PC-3 (cell line): Measurements from ENCODE around the gene TMTC1. TPM values are rescaled to one million over a fixed set of nuclear protein-coding genes. Genes with fewer than 3 reads are reported as not detected.
A peak's percentile ranks its signal among the peaks of the same experiment; 100 is the strongest.

Source experiments
- ATAC-seq: fragments of 200-7000 bp; cut with Tn5 transposase; 2 replicates; pipeline ENCODE4 v1.9.1; 2020; ENCODE audit warnings: mild to moderate bottlenecking, moderate library complexity
- BruUV-seq: library from RNA; stranded (reverse); fragments of 400-500 nt; replicated peaks from 2 replicates; lab custom pipeline; 2021; lab: Mats Ljungman, UMichigan
- CTCF ChIA-PET: fragments of 300-600 bp; sonication (Branson Sonifier 250); formaldehyde crosslinking; loops from one replicate; lab custom pipeline; 2022; ENCODE audit warnings: antibody characterized with exemption; lab: Charles Lee
- POLR2A ChIA-PET: fragments of 300-600 bp; sonication (Branson Sonifier 250); formaldehyde crosslinking; loops from one replicate; lab custom pipeline; 2022; ENCODE audit warnings: antibody characterized with exemption; ENCODE audit not compliant: unreplicated experiment; lab: Charles Lee
- DNase-seq: peaks from one replicate; pipeline ENCODE4 v3.0.0-alpha.2; 2015
- H2AFZ ChIP-seq: fragments of 300-600 bp; sonication (generic); 2 replicates; pipeline ENCODE4 v1.6.0; 2016; ENCODE audit warnings: antibody characterized with exemption, low read length
- H3F3A ChIP-seq: fragments of 300-600 bp; sonication (generic); one replicate; pipeline ENCODE4 v1.6.0; 2017; ENCODE audit warnings: antibody characterized with exemption, low read length, control low read depth, mild to moderate bottlenecking; ENCODE audit not compliant: unreplicated experiment
- H3K27ac ChIP-seq: fragments of 300-600 bp; sonication (generic); 2 replicates; pipeline ENCODE4 v1.5.1; 2016; ENCODE audit warnings: mild to moderate bottlenecking, low read length
- H3K27me3 ChIP-seq: fragments of 300-600 bp; sonication (generic); 2 replicates; pipeline ENCODE4 v1.6.1; 2016; ENCODE audit warnings: low read length, mixed read lengths
- H3K36me3 ChIP-seq: fragments of 300-600 bp; sonication (generic); 2 replicates; pipeline ENCODE4 v1.6.1; 2016; ENCODE audit warnings: low read depth, mixed run types, low read length, mixed read lengths
- H3K4me1 ChIP-seq: fragments of 300-600 bp; sonication (generic); 2 replicates; pipeline ENCODE4 v1.5.1; 2016; ENCODE audit warnings: low read length; ENCODE audit not compliant: insufficient read depth
- H3K4me2 ChIP-seq: fragments of 300-600 bp; sonication (generic); 2 replicates; pipeline ENCODE4 v1.6.0; 2016; ENCODE audit warnings: low read length
- H3K4me3 ChIP-seq: fragments of 300-600 bp; sonication (generic); 2 replicates; pipeline ENCODE4 v1.5.1; 2016; ENCODE audit warnings: mild to moderate bottlenecking, low read length, mixed read lengths
- H3K79me2 ChIP-seq: fragments of 300-600 bp; sonication (generic); 2 replicates; pipeline ENCODE4 v1.6.1; 2017; ENCODE audit warnings: low read length, mixed read lengths
- H3K9ac ChIP-seq: fragments of 300-600 bp; sonication (generic); 2 replicates; pipeline ENCODE4 v1.6.0; 2016; ENCODE audit warnings: mild to moderate bottlenecking, low read length
- H3K9me2 ChIP-seq: fragments of 300-600 bp; sonication (generic); replicated peaks from 2 replicates; pipeline ENCODE4 v1.6.1; 2016; ENCODE audit warnings: mixed run types, low read length, mixed read lengths
- H3K9me3 ChIP-seq: fragments of 300-600 bp; sonication (generic); 2 replicates; pipeline ENCODE4 v1.6.1; 2016; ENCODE audit warnings: low read length, mixed read lengths
- H4K20me1 ChIP-seq: fragments of 300-600 bp; sonication (generic); 2 replicates; pipeline ENCODE4 v1.6.1; 2016; ENCODE audit warnings: low read length, mixed read lengths
- EZH2 ChIP-seq: fragments of 300-600 bp; sonication (generic); IDR thresholded peaks from one replicate; pipeline ENCODE4 v1.6.1; 2017; ENCODE audit warnings: antibody characterized with exemption, mild to moderate bottlenecking, low read length; ENCODE audit not compliant: unreplicated experiment
- EZH2phosphoT487 ChIP-seq: fragments of 300-600 bp; sonication (generic); IDR thresholded peaks from 2 replicates; pipeline ENCODE4 v1.6.1; 2018; ENCODE audit warnings: mild to moderate bottlenecking, antibody characterized with exemption, low read length, borderline replicate concordance
- intact Hi-C: fragments of 100-400 bp; cut with micrococcal nuclease; formaldehyde crosslinking; loops from 2 replicates; pipeline ENCODE4 v1.9.0; 2023
- total RNA-seq: library from RNA; depleted of rRNA; stranded (reverse); fragments of >200 nt; gene quantifications from 2 replicates; pipeline ENCODE4 v1.2.3, GENCODE V29; 2014
- TF ChIP-seq, protein P1 (sequence below): fragments of 300-600 bp; sonication (generic); conservative IDR thresholded peaks from 2 replicates; pipeline ENCODE4 v1.5.1; 2017; ENCODE audit warnings: antibody characterized with exemption, low read depth, mild to moderate bottlenecking, low read length

TMTC1 gene
- total RNA-seq, 1 experiment from 2014 or later: 5.8 TPM

DNA sequence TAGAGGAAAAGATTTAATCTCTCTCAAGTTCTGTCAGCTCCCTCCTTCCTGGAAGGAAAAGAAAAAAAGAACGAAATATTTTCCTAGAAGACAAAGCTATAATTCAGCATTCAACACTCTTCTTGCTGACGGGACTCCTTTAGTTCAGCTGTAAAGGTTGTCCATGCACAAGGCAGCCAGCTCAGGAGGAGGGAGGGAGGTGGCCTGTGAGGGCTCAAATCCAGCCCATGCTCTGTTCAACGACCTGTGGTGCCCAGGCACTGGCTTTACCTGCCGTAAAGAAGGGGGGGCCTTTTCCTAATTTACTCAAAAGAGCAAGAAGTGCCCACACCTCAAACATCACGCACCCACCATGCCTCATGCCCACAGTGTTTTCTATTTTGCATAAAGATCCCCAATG lies 109.3 kb downstream of the TMTC1 start:
- intact Hi-C loops: loop anchor here (5.0 kb wide), 1 partner anchor 122 kb away; no protein-coding TSS in a partner anchor
- H2AFZ ChIP-seq: no peak overlapping the region
- H3K4me3 ChIP-seq: no peak overlapping the region
- H3K36me3 ChIP-seq: no peaks in the 10 kb centered on the region
- peaks cover 6% of the 10 kb centered on the region for H3K4me1 ChIP-seq
- TF ChIP-seq, protein P1, sequence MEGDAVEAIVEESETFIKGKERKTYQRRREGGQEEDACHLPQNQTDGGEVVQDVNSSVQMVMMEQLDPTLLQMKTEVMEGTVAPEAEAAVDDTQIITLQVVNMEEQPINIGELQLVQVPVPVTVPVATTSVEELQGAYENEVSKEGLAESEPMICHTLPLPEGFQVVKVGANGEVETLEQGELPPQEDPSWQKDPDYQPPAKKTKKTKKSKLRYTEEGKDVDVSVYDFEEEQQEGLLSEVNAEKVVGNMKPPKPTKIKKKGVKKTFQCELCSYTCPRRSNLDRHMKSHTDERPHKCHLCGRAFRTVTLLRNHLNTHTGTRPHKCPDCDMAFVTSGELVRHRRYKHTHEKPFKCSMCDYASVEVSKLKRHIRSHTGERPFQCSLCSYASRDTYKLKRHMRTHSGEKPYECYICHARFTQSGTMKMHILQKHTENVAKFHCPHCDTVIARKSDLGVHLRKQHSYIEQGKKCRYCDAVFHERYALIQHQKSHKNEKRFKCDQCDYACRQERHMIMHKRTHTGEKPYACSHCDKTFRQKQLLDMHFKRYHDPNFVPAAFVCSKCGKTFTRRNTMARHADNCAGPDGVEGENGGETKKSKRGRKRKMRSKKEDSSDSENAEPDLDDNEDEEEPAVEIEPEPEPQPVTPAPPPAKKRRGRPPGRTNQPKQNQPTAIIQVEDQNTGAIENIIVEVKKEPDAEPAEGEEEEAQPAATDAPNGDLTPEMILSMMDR: no peak
- no peak for TF ChIP-seq EZH2phosphoT487
- no peak for TF ChIP-seq EZH2
- ChIA-PET CTCF (no interaction called here), POLR2A (no interaction called here)
- H3K4me2 ChIP-seq: no peak overlapping the region
- H3K9ac ChIP-seq: no peak overlapping the region
- DNase-seq: no peak
- no peaks in the 10 kb centered on the region for H3K9me2 ChIP-seq
- peaks cover 20% of the 10 kb centered on the region for H3K27me3 ChIP-seq
- no peak for ATAC-seq
- H3K27ac ChIP-seq: no peak overlapping the region
- BruUV-seq: no TSS peak
- H3K79me2 ChIP-seq: no peaks in the 10 kb centered on the region
- H3F3A ChIP-seq: no peaks in the 10 kb centered on the region
- H4K20me1 ChIP-seq: no peaks in the 10 kb centered on the region
- H3K9me3 ChIP-seq: no peaks in the 10 kb centered on the region

DNA sequence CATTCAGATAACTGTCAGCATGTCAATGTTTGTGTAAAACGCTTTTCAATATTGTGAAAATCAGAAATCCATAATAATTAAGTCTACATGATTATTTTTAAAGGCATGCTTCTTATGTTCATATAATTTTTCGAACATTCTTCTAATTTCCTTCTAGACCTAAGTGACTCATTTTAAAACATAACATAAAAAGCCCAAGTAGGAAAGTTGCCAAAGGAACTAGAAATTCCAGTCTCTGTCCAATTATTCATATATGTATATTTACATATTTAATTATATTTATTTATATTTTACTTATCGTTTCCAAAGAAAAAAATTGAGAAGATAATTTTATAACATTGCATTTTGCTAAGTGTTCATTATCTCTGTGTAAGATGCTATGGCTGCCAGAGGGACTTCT lies 110.4 kb downstream of the TMTC1 start:
- Histone ChIP-seq H2AFZ (no peak overlapping the region), H3K27me3 (peaks cover 22% of the 10 kb centered on the region), H3K4me1 (peaks cover 6% of the 10 kb centered on the region), H3K9ac (no peak overlapping the region), H3K9me2 (no peaks in the 10 kb centered on the region), H3K79me2 (no peaks in the 10 kb centered on the region), H4K20me1 (no peaks in the 10 kb centered on the region), H3K9me3 (no peaks in the 10 kb centered on the region), H3F3A (no peaks in the 10 kb centered on the region), H3K4me2 (peak overlapping the region; percentile 0; the same call in 1 of the 2 replicates), H3K36me3 (no peaks in the 10 kb centered on the region), H3K27ac (no peak overlapping the region), H3K4me3 (no peak overlapping the region)
- ChIA-PET CTCF (no interaction called here), POLR2A (no interaction called here)
- intact Hi-C loops: loop anchor here (5.0 kb wide), 1 partner anchor 121 kb away; no protein-coding TSS in a partner anchor
- no TSS peak for BruUV-seq
- ATAC-seq (peak; percentile 13; the same call in 1 of the 2 replicates), DNase-seq (peak; percentile 74)
- no peak for TF ChIP-seq EZH2
- TF ChIP-seq EZH2phosphoT487: no peak
- TF ChIP-seq, protein P1: no peak

DNA sequence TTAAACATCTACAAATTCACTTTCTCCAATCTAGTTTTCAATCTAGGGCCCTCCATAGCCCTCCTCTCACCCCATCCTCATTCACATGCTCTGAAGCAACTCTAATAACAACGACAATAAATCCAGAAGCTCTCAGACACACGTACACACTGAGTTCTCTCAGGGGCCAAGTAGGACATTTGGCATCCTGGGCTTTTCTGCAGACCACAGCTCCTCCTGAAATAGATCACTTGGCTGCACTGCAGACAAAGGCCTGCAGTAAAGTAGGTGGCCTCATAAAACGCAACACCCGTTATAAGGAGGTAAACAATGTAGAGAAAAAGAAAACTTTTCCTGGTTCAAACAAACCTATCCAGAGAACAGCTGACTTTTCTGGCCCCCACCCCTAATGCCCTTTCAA lies 111.2 kb downstream of the TMTC1 start:
- peaks cover 19% of the 10 kb centered on the region for H3K27me3 ChIP-seq
- ChIA-PET CTCF (no interaction called here), POLR2A (no interaction called here)
- H3F3A ChIP-seq: no peaks in the 10 kb centered on the region
- H3K4me2 ChIP-seq: no peak overlapping the region
- DNase-seq (no peak), ATAC-seq (no peak)
- intact Hi-C loops: loop anchor here (5.0 kb wide), 1 partner anchor 120 kb away; no protein-coding TSS in a partner anchor
- H3K9me2 ChIP-seq: no peaks in the 10 kb centered on the region
- no peaks in the 10 kb centered on the region for H4K20me1 ChIP-seq
- no peak overlapping the region for H2AFZ ChIP-seq
- no peak overlapping the region for H3K27ac ChIP-seq
- H3K4me1 ChIP-seq: peaks cover 6% of the 10 kb centered on the region
- H3K36me3 ChIP-seq: no peaks in the 10 kb centered on the region
- no peak overlapping the region for H3K9ac ChIP-seq
- TF ChIP-seq, protein P1: no peak
- TF ChIP-seq EZH2 (no peak), EZH2phosphoT487 (no peak)
- BruUV-seq: no TSS peak
- H3K79me2 ChIP-seq: no peaks in the 10 kb centered on the region
- H3K9me3 ChIP-seq: no peaks in the 10 kb centered on the region
- H3K4me3 ChIP-seq: no peak overlapping the region
